Dermis lymphatic vessel endothelial cell (primary cell): Measurements from ENCODE around the gene AWAT2. TPM values are rescaled to one million over a fixed set of nuclear protein-coding genes. Genes with fewer than 3 reads are reported as not detected.

Experiments used
- total RNA-seq: library from RNA; depleted of rRNA; stranded (reverse); fragments of >200 nt; gene quantifications from 2 replicates; pipeline ENCODE4 v1.2.1, GENCODE V29; 2014

AWAT2 gene, protein sequence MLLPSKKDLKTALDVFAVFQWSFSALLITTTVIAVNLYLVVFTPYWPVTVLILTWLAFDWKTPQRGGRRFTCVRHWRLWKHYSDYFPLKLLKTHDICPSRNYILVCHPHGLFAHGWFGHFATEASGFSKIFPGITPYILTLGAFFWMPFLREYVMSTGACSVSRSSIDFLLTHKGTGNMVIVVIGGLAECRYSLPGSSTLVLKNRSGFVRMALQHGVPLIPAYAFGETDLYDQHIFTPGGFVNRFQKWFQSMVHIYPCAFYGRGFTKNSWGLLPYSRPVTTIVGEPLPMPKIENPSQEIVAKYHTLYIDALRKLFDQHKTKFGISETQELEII
- total RNA-seq = 0.17 and 0.43 TPM in 2 replicates

DNA sequence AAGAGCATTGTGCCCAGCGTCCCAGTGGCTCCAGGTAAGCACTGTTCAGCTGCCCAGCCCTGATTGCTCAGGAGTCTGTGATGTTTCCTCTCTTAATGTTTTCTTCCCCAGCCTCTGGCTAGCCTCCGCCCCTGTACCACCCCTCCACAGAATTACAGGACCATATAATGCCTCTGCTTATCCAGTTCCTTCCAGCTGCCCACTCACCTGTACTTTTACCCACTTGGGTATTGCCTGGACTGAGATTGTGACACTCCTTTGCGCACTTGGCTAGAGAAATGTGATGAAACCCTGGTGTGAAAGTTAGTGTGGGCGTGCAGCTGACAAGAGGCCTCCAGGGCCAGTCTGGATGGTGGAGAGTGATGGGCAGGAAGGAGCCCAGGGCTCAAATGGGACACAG, at the start of gene AWAT2:
TSS of gene AWAT2 (minus strand) at position 14 of the 400 bp plus-strand sequence. CDS start at position 8, 6 bp downstream.

GRCh38 chrX:70062076-70062475, 12.3 kb upstream of the AWAT2 start, which contains the start of gene OTUD6A:
Gene OTUD6A (plus strand): TSS chrX:70062457. CDS start chrX:70062525, 68 bp downstream.

Other genes starting within 250 kb of the AWAT2 start
- not detected in 2 replicates for gene OTUD6A, start 12.5 kb upstream of the AWAT2 start, total RNA-seq
- 86.5 and 118 TPM in 2 replicates for gene IGBP1, start 83.5 kb upstream of the AWAT2 start, total RNA-seq
- gene DGAT2L6, start 127.5 kb upstream of the AWAT2 start, total RNA-seq = not detected in 2 replicates
- gene AWAT1, start 184.7 kb upstream of the AWAT2 start, total RNA-seq = not detected in 2 replicates
- 0.09 TPM in 1 of 2 replicates, not detected in the other for gene P2RY4, start 210.3 kb upstream of the AWAT2 start, total RNA-seq
- gene ARR3, start 218.4 kb upstream of the AWAT2 start, total RNA-seq = not detected in 2 replicates
- gene RAB41, start 232.2 kb upstream of the AWAT2 start, total RNA-seq = not detected in 2 replicates
- 32.1 and 32.9 TPM in 2 replicates for gene PDZD11, start 240.0 kb upstream of the AWAT2 start, total RNA-seq
- 2.6 and 2.9 TPM in 2 replicates for gene KIF4A, start 240.2 kb upstream of the AWAT2 start, total RNA-seq